Upper lobe of left lung (tissue), 4 donors: ENCODE data around the gene CHKA.

Source experiments
- EP300 ChIP-seq, 4 donors: sonication (generic); formaldehyde crosslinking; IDR thresholded peaks; one replicate each; pipeline ENCODE4 v1.5.1; 2017; ENCODE audit warnings: antibody characterized with exemption in 4 of 4, control low read depth in 2 of 4
- POLR2A ChIP-seq, 4 donors: fragments of 450-650 bp; IDR thresholded peaks; one replicate each; pipeline ENCODE4 v1.5.1; 2016 to 2017; ENCODE audit warnings: antibody characterized with exemption in 4 of 4, mild to moderate bottlenecking in 2 of 4
- POLR2AphosphoS5 ChIP-seq, 2 donors: sonication (generic); formaldehyde crosslinking; IDR thresholded peaks; one replicate each; pipeline ENCODE4 v1.5.1; 2017; ENCODE audit warnings: antibody characterized with exemption in 2 of 2
- TF ChIP-seq, protein P1 (sequence below), 6 experiments: fragments of 450-650 bp in 4 of 6; fragments of 200-600 bp in 2 of 6; sonication (generic) in 2 of 6; IDR thresholded peaks; one replicate each; pipeline ENCODE4 v1.5.1; 2016 to 2019; ENCODE audit warnings: antibody characterized with exemption in 6 of 6

- TF ChIP-seq EP300 (IDR thresholded peaks at IDR 0.05) (no peak), POLR2A (IDR thresholded peaks at IDR 0.05) (no peak), POLR2AphosphoS5 (IDR thresholded peaks at IDR 0.05) (no peak)
- TF ChIP-seq, protein P1, sequence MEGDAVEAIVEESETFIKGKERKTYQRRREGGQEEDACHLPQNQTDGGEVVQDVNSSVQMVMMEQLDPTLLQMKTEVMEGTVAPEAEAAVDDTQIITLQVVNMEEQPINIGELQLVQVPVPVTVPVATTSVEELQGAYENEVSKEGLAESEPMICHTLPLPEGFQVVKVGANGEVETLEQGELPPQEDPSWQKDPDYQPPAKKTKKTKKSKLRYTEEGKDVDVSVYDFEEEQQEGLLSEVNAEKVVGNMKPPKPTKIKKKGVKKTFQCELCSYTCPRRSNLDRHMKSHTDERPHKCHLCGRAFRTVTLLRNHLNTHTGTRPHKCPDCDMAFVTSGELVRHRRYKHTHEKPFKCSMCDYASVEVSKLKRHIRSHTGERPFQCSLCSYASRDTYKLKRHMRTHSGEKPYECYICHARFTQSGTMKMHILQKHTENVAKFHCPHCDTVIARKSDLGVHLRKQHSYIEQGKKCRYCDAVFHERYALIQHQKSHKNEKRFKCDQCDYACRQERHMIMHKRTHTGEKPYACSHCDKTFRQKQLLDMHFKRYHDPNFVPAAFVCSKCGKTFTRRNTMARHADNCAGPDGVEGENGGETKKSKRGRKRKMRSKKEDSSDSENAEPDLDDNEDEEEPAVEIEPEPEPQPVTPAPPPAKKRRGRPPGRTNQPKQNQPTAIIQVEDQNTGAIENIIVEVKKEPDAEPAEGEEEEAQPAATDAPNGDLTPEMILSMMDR (IDR thresholded peaks at IDR 0.05) = no peak
Measured at GRCh38 chr11:68037411-68038225, 83.6 kb downstream of the CHKA start.
